H1 (cell line): Measurements from ENCODE around the gene SNRK. TPM values are rescaled to one million over a fixed set of nuclear protein-coding genes. Genes with fewer than 3 reads are reported as not detected.

ENCODE experiments used
- CTCF ChIA-PET: fragments of 300-600 bp; sonication (Branson Sonifier 250); formaldehyde crosslinking; loops from one replicate; lab custom pipeline; 2021; ENCODE audit not compliant: partially characterized antibody; lab: Charles Lee
- POLR2A ChIA-PET: fragments of 300-600 bp; sonication (Branson Sonifier 250); formaldehyde crosslinking; loops from one replicate; lab custom pipeline; 2021; ENCODE audit warnings: inconsistent platforms; ENCODE audit not compliant: partially characterized antibody; lab: Charles Lee
- DNase-seq, 2 experiments: peaks; one replicate each; pipeline versions ENCODE4 v3.0.0 to v3.0.0-alpha.2; 2010 to 2022; ENCODE audit warnings: low spot score in 2 of 2, low read depth in 1 of 2, mixed read lengths in 1 of 2
- FAIRE-seq: peaks from 2 replicates; lab custom pipeline; 2011; peaks lifted over from hg19 to GRCh38; lab: Jason Lieb, UNC
- H2AFZ ChIP-seq: 2 replicates; pipeline ENCODE4 v1.8.1; 2012; ENCODE audit warnings: low read length, inconsistent platforms
- H2AK5ac ChIP-seq: 2 replicates; pipeline ENCODE4 v1.6.1; 2013; ENCODE audit warnings: low read depth, low read length
- H2BK120ac ChIP-seq: replicated peaks from 2 replicates; pipeline ENCODE3; 2013; ENCODE audit warnings: low read depth, low read length, inconsistent platforms
- H2BK12ac ChIP-seq: 2 replicates; pipeline ENCODE4 v1.6.1; 2013; ENCODE audit warnings: low read depth, low read length
- H2BK15ac ChIP-seq: 2 replicates; pipeline ENCODE4 v1.6.1; 2013; ENCODE audit warnings: low read length
- H2BK20ac ChIP-seq: 2 replicates; pipeline ENCODE4 v1.6.1; 2013; ENCODE audit warnings: low read length
- H2BK5ac ChIP-seq: 2 replicates; pipeline ENCODE4 v1.6.1; 2013; ENCODE audit warnings: low read depth, low read length
- H3K14ac ChIP-seq: 2 replicates; pipeline ENCODE4 v1.6.1; 2013; ENCODE audit warnings: inconsistent platforms; ENCODE audit not compliant: insufficient read length
- H3K18ac ChIP-seq: 2 replicates; pipeline ENCODE4 v1.6.1; 2013; ENCODE audit warnings: low read length; ENCODE audit errors: extremely low read depth
- H3K23ac ChIP-seq: 2 replicates; pipeline ENCODE4 v1.6.1; 2013; ENCODE audit warnings: inconsistent platforms; ENCODE audit not compliant: insufficient read length
- H3K23me2 ChIP-seq: 2 replicates; pipeline ENCODE4 v1.6.1; 2013; ENCODE audit warnings: low read depth, low read length
- H3K27ac ChIP-seq: 2 replicates; pipeline ENCODE4 v1.6.1; 2011; ENCODE audit warnings: low read depth, low read length, inconsistent platforms
- H3K27me3 ChIP-seq, 4 experiments: replicated peaks in 1 of 4; 1 replicate in 1 of 4; 2 replicates in 3 of 4; pipeline versions ENCODE4 v1.6.1 to v1.8.1; 2011 to 2013; ENCODE audit warnings: low read length in 3 of 4, mild to moderate bottlenecking in 3 of 4, inconsistent platforms in 2 of 4, mixed read lengths in 2 of 4, moderate library complexity in 1 of 4; ENCODE audit not compliant: control insufficient read depth in 3 of 4, insufficient read depth in 3 of 4; ENCODE audit errors: extremely low read depth in 1 of 4
- H3K36me3 ChIP-seq, 4 experiments: 2 replicates each; pipeline versions ENCODE4 v1.6.1 to v1.8.1; 2011 to 2013; ENCODE audit warnings: mild to moderate bottlenecking in 4 of 4, low read length in 3 of 4, moderate library complexity in 2 of 4, control low read depth in 1 of 4, inconsistent platforms in 1 of 4; ENCODE audit not compliant: insufficient read depth in 4 of 4, control insufficient read depth in 2 of 4
- H3K4ac ChIP-seq: replicated peaks from 2 replicates; pipeline ENCODE3; 2013; ENCODE audit warnings: low read length, low read depth, mixed read lengths, inconsistent platforms; ENCODE audit not compliant: insufficient read length
- H3K4me1 ChIP-seq, 4 experiments: replicated peaks in 1 of 4; 1 replicate in 1 of 4; 2 replicates in 3 of 4; pipeline versions ENCODE4 v1.6.1 to v1.8.1; 2011 to 2013; ENCODE audit warnings: low read length in 3 of 4, inconsistent platforms in 2 of 4, mixed read lengths in 1 of 4; ENCODE audit not compliant: insufficient read depth in 4 of 4, control insufficient read depth in 3 of 4
- H3K4me2 ChIP-seq, 2 experiments: 2 replicates each; pipeline versions ENCODE4 v1.6.1 to v1.8.1; 2011 to 2013; ENCODE audit warnings: low read depth in 2 of 2, low read length in 2 of 2, control low read depth in 1 of 2, inconsistent platforms in 1 of 2, mild to moderate bottlenecking in 1 of 2; ENCODE audit not compliant: insufficient read depth in 1 of 2
- H3K4me3 ChIP-seq, 4 experiments: fragments of 200-600, 300-600 bp in 1 of 4; sonication (generic), shearing (Covaris generic), sonication (Bioruptor Twin) in 1 of 4; 2 replicates each; pipeline versions ENCODE4 v1.5.1 to v1.8.1; 2011 to 2016; ENCODE audit warnings: low read length in 4 of 4, low read depth in 3 of 4, control low read depth in 2 of 4, inconsistent platforms in 2 of 4, mild to moderate bottlenecking in 2 of 4, mixed read lengths in 1 of 4, moderate library complexity in 1 of 4; ENCODE audit not compliant: insufficient read depth in 2 of 4; ENCODE audit errors: extremely low read depth in 1 of 4
- H3K56ac ChIP-seq: replicated peaks from 2 replicates; pipeline ENCODE3; 2013; ENCODE audit warnings: low read depth, mild to moderate bottlenecking, mixed read lengths, low read length, inconsistent platforms; ENCODE audit not compliant: insufficient read length
- H3K79me1 ChIP-seq: 2 replicates; pipeline ENCODE4 v1.6.1; 2013; ENCODE audit warnings: low read depth, low read length, control low read depth
- H3K79me2 ChIP-seq, 2 experiments: 2 replicates each; pipeline versions ENCODE4 v1.6.1 to v1.8.1; 2012 to 2013; ENCODE audit warnings: low read length in 2 of 2, mild to moderate bottlenecking in 2 of 2, inconsistent platforms in 1 of 2; ENCODE audit not compliant: insufficient read depth in 2 of 2, control insufficient read depth in 1 of 2
- H3K9ac ChIP-seq, 4 experiments: replicated peaks in 1 of 4; 1 replicate in 1 of 4; 2 replicates in 3 of 4; pipeline versions ENCODE4 v1.6.1 to v1.8.1; 2011 to 2013; ENCODE audit warnings: low read depth in 3 of 4, low read length in 3 of 4, control low read depth in 2 of 4, mild to moderate bottlenecking in 2 of 4, moderate library complexity in 2 of 4, inconsistent platforms in 1 of 4; ENCODE audit errors: extremely low read depth in 1 of 4
- H3K9me3 ChIP-seq, 2 experiments: 2 replicates each; pipeline versions ENCODE4 v1.6.1 to v1.8.1; 2012 to 2013; ENCODE audit warnings: mild to moderate bottlenecking in 2 of 2, moderate library complexity in 2 of 2, control low read depth in 1 of 2, inconsistent platforms in 1 of 2, low read depth in 1 of 2, low read length in 1 of 2, mixed read lengths in 1 of 2; ENCODE audit not compliant: insufficient read depth in 2 of 2
- H4K20me1 ChIP-seq, 2 experiments: replicated peaks in 1 of 2; 2 replicates each; pipeline versions ENCODE3 to v1.8.1; 2011 to 2013; ENCODE audit warnings: inconsistent platforms in 2 of 2, low read length in 2 of 2, mild to moderate bottlenecking in 1 of 2; ENCODE audit not compliant: insufficient read depth in 2 of 2, control insufficient read depth in 1 of 2
- H4K5ac ChIP-seq: 2 replicates; pipeline ENCODE4 v1.6.1; 2013; ENCODE audit warnings: low read length, low read depth, mixed read lengths, inconsistent platforms; ENCODE audit not compliant: insufficient read length
- H4K8ac ChIP-seq: 2 replicates; pipeline ENCODE4 v1.8.0; 2013; ENCODE audit warnings: mild to moderate bottlenecking, moderate library complexity, low read length, inconsistent platforms; ENCODE audit not compliant: insufficient read depth; ENCODE audit errors: extremely low read depth
- H4K91ac ChIP-seq: replicated peaks from 2 replicates; pipeline ENCODE3; 2013; ENCODE audit warnings: low read length, mixed read lengths, inconsistent platforms; ENCODE audit not compliant: insufficient read length
- CEBPB ChIP-seq: IDR thresholded peaks from 2 replicates; pipeline ENCODE4 v1.6.1; 2012; ENCODE audit warnings: low read depth, low read length
- EP300 ChIP-seq, 2 experiments: IDR thresholded peaks; 1 replicate in 1 of 2; 2 replicates in 1 of 2; pipeline ENCODE4 v1.6.1; 2011 to 2012; ENCODE audit warnings: low read depth in 2 of 2, low read length in 2 of 2, mild to moderate bottlenecking in 2 of 2, borderline replicate concordance in 1 of 2, inconsistent platforms in 1 of 2, moderate library complexity in 1 of 2
- HDAC6 ChIP-seq: IDR thresholded peaks from one replicate; pipeline ENCODE4 v1.7.1; 2012; ENCODE audit warnings: low read depth, mild to moderate bottlenecking, inconsistent platforms, low read length, moderate library complexity
- NANOG ChIP-seq: IDR thresholded peaks from 2 replicates; pipeline ENCODE4 v1.6.1; 2011; ENCODE audit warnings: low read length, low read depth, mild to moderate bottlenecking, inconsistent platforms; ENCODE audit not compliant: insufficient read depth, poor library complexity, severe bottlenecking
- RXRA ChIP-seq: IDR thresholded peaks from 2 replicates; pipeline ENCODE4 v1.6.1; 2011; ENCODE audit warnings: low read depth, mild to moderate bottlenecking, low read length, moderate library complexity; ENCODE audit not compliant: insufficient read depth
- SP1 ChIP-seq: IDR thresholded peaks from 2 replicates; pipeline ENCODE4 v1.6.1; 2011; ENCODE audit warnings: low read depth, low read length
- TBP ChIP-seq: IDR thresholded peaks from 2 replicates; pipeline ENCODE4 v1.6.1; 2011; ENCODE audit warnings: low read depth, low read length, improper control_type of control experiment
- WGBS, 2 experiments: shearing (Covaris generic) in 1 of 2; methylation state at CpG; one replicate each; pipeline versions ENCODE4 v1.1.6 to v1.1.7; 2013 to 2015; ENCODE audit warnings: low lambda C conversion rate in 2 of 2, mixed read lengths in 2 of 2, inconsistent platforms in 1 of 2, low coverage in 1 of 2, missing lambda C conversion rate in 1 of 2; ENCODE audit not compliant: insufficient replicate concordance in 2 of 2, insufficient coverage in 1 of 2, insufficient read length in 1 of 2; ENCODE audit errors: extremely low coverage in 1 of 2, missing lambda C conversion rate in 1 of 2; 5-methylcytosine and 5-hydroxymethylcytosine counted together
- polyA plus RNA-seq, 7 experiments: library from polyadenylated mRNA; depleted of rRNA in 3 of 7; stranded (reverse) in 5 of 7; unstranded in 2 of 7; fragments of >200 nt in 5 of 7; fragments of 200-250 nt in 2 of 7; gene quantifications; 1 replicate in 5 of 7; 2 replicates in 1 of 7; 4 replicates in 1 of 7; pipeline versions ENCODE4 v1.2.1 to v1.2.3, GENCODE V29; 2011 to 2013; ENCODE audit warnings: missing spikeins in 2 of 7, mixed read lengths in 2 of 7
- total RNA-seq: library from RNA; stranded (reverse); fragmentation: NEBNext Ultra II Directional; extraction: Animal tissue kit (Norgen Biotek cat#: 25700); gene quantifications from 2 replicates; pipeline ENCODE4 v1.2.1, GENCODE V29; 2021
- TF ChIP-seq, protein P1 (sequence below): IDR thresholded peaks from 2 replicates; pipeline ENCODE4 v1.6.1; 2012; ENCODE audit warnings: inconsistent platforms

SNRK gene
- total and polyA plus RNA-seq, 2 of the 8 experiments (the other 6 are each of a cell fraction or from before 2014, with no cell fraction given), result 4.4 to 11.7 TPM

DNA sequence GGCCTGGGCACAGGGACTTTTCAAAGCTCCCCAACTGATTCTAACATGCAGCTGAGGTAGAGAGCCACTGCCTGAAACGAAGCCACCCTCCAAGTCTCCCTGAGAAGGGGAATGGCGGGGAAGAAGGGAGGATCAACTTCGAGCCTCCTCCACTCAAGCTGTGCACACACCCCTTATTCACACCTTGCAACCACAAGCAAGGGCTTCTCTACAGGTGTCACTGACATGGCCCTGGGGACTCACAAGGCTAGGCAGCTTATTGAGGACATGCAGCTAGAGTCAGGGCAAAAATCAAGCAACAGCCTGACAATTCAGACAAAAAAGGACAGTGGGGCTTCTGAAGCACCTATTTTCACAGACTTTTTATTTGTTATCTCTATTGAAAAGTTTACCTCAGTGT, 85.2 kb downstream of the SNRK start:
- Histone ChIP-seq H4K20me1 (peaks cover 0 to 5% of the 10 kb centered on the region in 2 experiments), H4K91ac (no peak overlapping the region), H3K4me2 (no peak overlapping the region; a peak in 1 of 4 replicates), H3K4me1 (peaks cover 0 to 17% (median 5%) of the 10 kb centered on the region in 4 experiments; a peak in 6 of 7 replicates), H4K5ac (no peak overlapping the region), H2BK12ac (no peak overlapping the region), H3K9me3 (no peaks in the 10 kb centered on the region), H2AFZ (no peak overlapping the region), H3K4ac (no peak overlapping the region), H3K56ac (no peak overlapping the region), H3K36me3 (no peaks in the 10 kb centered on the region), H3K27ac (no peak overlapping the region), H3K79me2 (no peaks in the 10 kb centered on the region), H4K8ac (no peak overlapping the region), H3K14ac (no peak overlapping the region), H3K9ac (no peak overlapping the region), H3K18ac (no peak overlapping the region), H2BK20ac (no peak overlapping the region), H3K4me3 (no peak overlapping the region), H3K23me2 (no peaks in the 10 kb centered on the region), H3K79me1 (peaks cover 3% of the 10 kb centered on the region; the same call in 1 of the 2 replicates), H2BK5ac (no peak overlapping the region), H2BK120ac (no peak overlapping the region), H2AK5ac (no peak overlapping the region), H3K27me3 (no peaks in the 10 kb centered on the region), H3K23ac (no peak overlapping the region), H2BK15ac (no peak overlapping the region)
- POLR2A ChIA-PET, result interaction anchor here (0.8 kb wide), 1 partner anchor 12 kb away, joined by 3 read pairs; no protein-coding TSS in a partner anchor
- no peak for DNase-seq
- CTCF ChIA-PET, result interaction anchor here (0.9 kb wide), 1 partner anchor 34 kb away, joined by 5 read pairs; no protein-coding TSS in a partner anchor
- TF ChIP-seq HDAC6 (no peak), NANOG (no peak), SP1 (no peak), TBP (no peak), CEBPB (no peak), EP300 (IDR thresholded peaks at IDR 0.05; ENCODE audit: borderline replicate concordance in 1 of 2, low read depth in 2 of 2, low read length in 2 of 2) (no peak), RXRA (no peak)
- TF ChIP-seq, protein P1, sequence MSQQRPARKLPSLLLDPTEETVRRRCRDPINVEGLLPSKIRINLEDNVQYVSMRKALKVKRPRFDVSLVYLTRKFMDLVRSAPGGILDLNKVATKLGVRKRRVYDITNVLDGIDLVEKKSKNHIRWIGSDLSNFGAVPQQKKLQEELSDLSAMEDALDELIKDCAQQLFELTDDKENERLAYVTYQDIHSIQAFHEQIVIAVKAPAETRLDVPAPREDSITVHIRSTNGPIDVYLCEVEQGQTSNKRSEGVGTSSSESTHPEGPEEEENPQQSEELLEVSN, result no peak
- WGBS, 2 experiments, result 94% methylated on average over 3 of the region's 3 CpGs; no CpG with 5 or more reads in 1 of the 2 experiments
- FAIRE-seq, result no peak
